SK-N-SH (cell line): ENCODE measurements around the gene DCDC1. TPM values are rescaled to one million over a fixed set of nuclear protein-coding genes. Genes with fewer than 3 reads are reported as not detected.

Experiments
- CTCF ChIA-PET: fragments of 300-600, 350-600 bp; formaldehyde crosslinking; extraction: SDS; loops from one replicate; lab custom pipeline; 2021; lab: Yijun Ruan, JAX
- POLR2A ChIA-PET: fragments of 350-600 bp; sonication (Branson Sonifier 250); formaldehyde crosslinking; extraction: SDS; loops from one replicate; lab custom pipeline; 2020; ENCODE audit warnings: antibody characterized with exemption, inconsistent platforms; lab: Yijun Ruan, JAX
- DNase-seq: peaks from one replicate; pipeline ENCODE4 v3.0.0; 2012
- H2AFZ ChIP-seq: fragments of 200-600 bp; sonication (generic); 2 replicates; pipeline ENCODE4 v1.8.1; 2016; ENCODE audit warnings: antibody characterized with exemption, mild to moderate bottlenecking, low read depth
- H3F3A ChIP-seq: fragments of 200-600 bp; sonication (generic); replicated peaks from 2 replicates; pipeline ENCODE3; 2016; ENCODE audit warnings: antibody characterized with exemption, mild to moderate bottlenecking; ENCODE audit not compliant: insufficient read depth
- H3K27ac ChIP-seq, 2 experiments: fragments of 200-500 bp in 1 of 2; fragments of 200-600 bp in 1 of 2; sonication (Bioruptor generic) in 1 of 2; sonication (generic), shearing (Covaris generic) in 1 of 2; 2 replicates each; pipeline versions ENCODE4 v1.5.1 to v1.6.1; 2014 to 2016; ENCODE audit warnings: low read depth in 2 of 2, inconsistent platforms in 1 of 2, low read length in 1 of 2, mild to moderate bottlenecking in 1 of 2, mixed read lengths in 1 of 2
- H3K27me3 ChIP-seq: fragments of 200-600 bp; sonication (generic), shearing (Covaris generic); 2 replicates; pipeline ENCODE4 v1.6.1; 2016; ENCODE audit warnings: mixed run types; ENCODE audit not compliant: insufficient read depth
- H3K36me3 ChIP-seq, 2 experiments: fragments of 200-500 bp in 1 of 2; fragments of 200-600 bp in 1 of 2; sonication (Bioruptor generic) in 1 of 2; sonication (generic) in 1 of 2; replicated peaks in 1 of 2; 2 replicates each; pipeline versions ENCODE3 to v1.5.1; 2014 to 2016; ENCODE audit warnings: low read length in 1 of 2, mild to moderate bottlenecking in 1 of 2; ENCODE audit not compliant: insufficient read depth in 2 of 2, control insufficient read depth in 1 of 2
- H3K4me1 ChIP-seq, 2 experiments: fragments of 200-500 bp in 1 of 2; fragments of 200-600 bp in 1 of 2; sonication (Bioruptor generic) in 1 of 2; sonication (generic), shearing (Covaris generic) in 1 of 2; 2 replicates each; pipeline versions ENCODE4 v1.5.1 to v1.6.1; 2014 to 2016; ENCODE audit warnings: low read depth in 1 of 2, low read length in 1 of 2, mixed run types in 1 of 2; ENCODE audit not compliant: insufficient read depth in 2 of 2, control insufficient read depth in 1 of 2
- H3K4me2 ChIP-seq: fragments of 200-600 bp; sonication (generic), shearing (Covaris generic); 2 replicates; pipeline ENCODE4 v1.6.1; 2017; ENCODE audit warnings: mixed run types
- H3K4me3 ChIP-seq, 2 experiments: fragments of 200-500 bp in 1 of 2; fragments of 200-600 bp in 1 of 2; sonication (Bioruptor generic) in 1 of 2; sonication (generic), shearing (Covaris generic) in 1 of 2; 2 replicates each; pipeline versions ENCODE4 v1.5.1 to v1.8.1; 2014 to 2016; ENCODE audit warnings: low read depth in 2 of 2, inconsistent platforms in 1 of 2, low read length in 1 of 2, mild to moderate bottlenecking in 1 of 2, mixed read lengths in 1 of 2, moderate library complexity in 1 of 2
- H3K79me2 ChIP-seq: fragments of 200-600 bp; sonication (generic); 2 replicates; pipeline ENCODE4 v1.8.1; 2017; ENCODE audit warnings: mild to moderate bottlenecking; ENCODE audit not compliant: insufficient read depth
- H3K9ac ChIP-seq: fragments of 200-600 bp; sonication (generic); 2 replicates; pipeline ENCODE4 v1.6.1; 2017; ENCODE audit warnings: mixed run types
- H3K9me2 ChIP-seq: fragments of 200-600 bp; sonication (generic); 2 replicates; pipeline ENCODE4 v1.6.1; 2017; ENCODE audit warnings: mixed run types
- H3K9me3 ChIP-seq: fragments of 200-600 bp; sonication (generic); 2 replicates; pipeline ENCODE4 v1.6.1; 2017; ENCODE audit warnings: mixed run types, mild to moderate bottlenecking, moderate library complexity
- H4K20me1 ChIP-seq: fragments of 200-600 bp; sonication (generic); 2 replicates; pipeline ENCODE4 v1.6.1; 2017; ENCODE audit warnings: mild to moderate bottlenecking, mixed run types; ENCODE audit not compliant: insufficient read depth
- CHD2 ChIP-seq: fragments of 150-350 bp; IDR thresholded peaks from 2 replicates; pipeline ENCODE4 v1.6.1; 2018; ENCODE audit warnings: low read length; ENCODE audit not compliant: partially characterized antibody
- ELF1 ChIP-seq: IDR thresholded peaks from 2 replicates; pipeline ENCODE4 v1.4.0; 2012
- POLR2AphosphoS5 ChIP-seq: IDR thresholded peaks from 2 replicates; pipeline ENCODE4 v1.6.1; 2012; ENCODE audit warnings: low read depth, low read length
- RFX5 ChIP-seq: IDR thresholded peaks from 2 replicates; pipeline ENCODE4 v1.6.1; 2012; ENCODE audit warnings: mild to moderate bottlenecking, improper control_type of control experiment, low read length
- TCF12 ChIP-seq: IDR thresholded peaks from 2 replicates; pipeline ENCODE4 v1.4.0; 2012
- TEAD4 ChIP-seq: IDR thresholded peaks from 2 replicates; pipeline ENCODE4 v1.4.0; 2012; ENCODE audit warnings: mild to moderate bottlenecking, borderline replicate concordance; ENCODE audit not compliant: insufficient read depth
- YY1 ChIP-seq: IDR thresholded peaks from 2 replicates; pipeline ENCODE4 v1.4.0; 2012; ENCODE audit warnings: low read depth, mild to moderate bottlenecking
- WGBS: methylation state at CpG from one replicate; pipeline ENCODE4 v1.1.6; 2017; ENCODE audit warnings: low lambda C conversion rate; 5-methylcytosine and 5-hydroxymethylcytosine counted together
- polyA plus RNA-seq, 3 experiments: library from polyadenylated mRNA; depleted of rRNA; stranded (reverse); fragments of >200 nt; gene quantifications; 2 replicates each; pipeline ENCODE4 v1.2.3, GENCODE V29; 2012
- TF ChIP-seq, protein P1 (sequence below): IDR thresholded peaks from 2 replicates; pipeline ENCODE4 v1.4.0; 2012; ENCODE audit warnings: low read depth, borderline replicate concordance
- TF ChIP-seq, protein P2 (sequence below): fragments of 150-350 bp; IDR thresholded peaks from 2 replicates; pipeline ENCODE4 v1.6.1; 2016; ENCODE audit warnings: mild to moderate bottlenecking, low read depth, low read length

Gene DCDC1
- polyA plus RNA-seq, 1 of the 3 experiments (the other 2 are of a cell fraction), result 0.12 TPM

GRCh38 chr11:30876228-30876627 lies 493.3 kb downstream of the DCDC1 start:
- 57% methylated on average over 2 of the region's 2 CpGs for WGBS
- H3K9me3 ChIP-seq, result no peaks in the 10 kb centered on the region
- TF ChIP-seq TCF12 (no peak), RFX5 (no peak), ELF1 (no peak)
- TF ChIP-seq, protein P1, sequence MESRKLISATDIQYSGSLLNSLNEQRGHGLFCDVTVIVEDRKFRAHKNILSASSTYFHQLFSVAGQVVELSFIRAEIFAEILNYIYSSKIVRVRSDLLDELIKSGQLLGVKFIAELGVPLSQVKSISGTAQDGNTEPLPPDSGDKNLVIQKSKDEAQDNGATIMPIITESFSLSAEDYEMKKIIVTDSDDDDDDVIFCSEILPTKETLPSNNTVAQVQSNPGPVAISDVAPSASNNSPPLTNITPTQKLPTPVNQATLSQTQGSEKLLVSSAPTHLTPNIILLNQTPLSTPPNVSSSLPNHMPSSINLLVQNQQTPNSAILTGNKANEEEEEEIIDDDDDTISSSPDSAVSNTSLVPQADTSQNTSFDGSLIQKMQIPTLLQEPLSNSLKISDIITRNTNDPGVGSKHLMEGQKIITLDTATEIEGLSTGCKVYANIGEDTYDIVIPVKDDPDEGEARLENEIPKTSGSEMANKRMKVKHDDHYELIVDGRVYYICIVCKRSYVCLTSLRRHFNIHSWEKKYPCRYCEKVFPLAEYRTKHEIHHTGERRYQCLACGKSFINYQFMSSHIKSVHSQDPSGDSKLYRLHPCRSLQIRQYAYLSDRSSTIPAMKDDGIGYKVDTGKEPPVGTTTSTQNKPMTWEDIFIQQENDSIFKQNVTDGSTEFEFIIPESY, result no peak
- TF ChIP-seq, protein P2, sequence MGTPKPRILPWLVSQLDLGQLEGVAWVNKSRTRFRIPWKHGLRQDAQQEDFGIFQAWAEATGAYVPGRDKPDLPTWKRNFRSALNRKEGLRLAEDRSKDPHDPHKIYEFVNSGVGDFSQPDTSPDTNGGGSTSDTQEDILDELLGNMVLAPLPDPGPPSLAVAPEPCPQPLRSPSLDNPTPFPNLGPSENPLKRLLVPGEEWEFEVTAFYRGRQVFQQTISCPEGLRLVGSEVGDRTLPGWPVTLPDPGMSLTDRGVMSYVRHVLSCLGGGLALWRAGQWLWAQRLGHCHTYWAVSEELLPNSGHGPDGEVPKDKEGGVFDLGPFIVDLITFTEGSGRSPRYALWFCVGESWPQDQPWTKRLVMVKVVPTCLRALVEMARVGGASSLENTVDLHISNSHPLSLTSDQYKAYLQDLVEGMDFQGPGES, result no peak
- no peak overlapping the region for H3K4me2 ChIP-seq
- no peaks in the 10 kb centered on the region for H3K27me3 ChIP-seq
- H3K9ac ChIP-seq, result no peak overlapping the region
- CTCF ChIA-PET, result interaction anchor here (1.4 kb wide), 1 partner anchor 38 kb away, joined by 5 read pairs; no protein-coding TSS in a partner anchor
- POLR2A ChIA-PET, result no interaction called here
- no peaks in the 10 kb centered on the region for H3K9me2 ChIP-seq
- H3K36me3 ChIP-seq, result no peaks in the 10 kb centered on the region
- DNase-seq, result no peak
- H3K79me2 ChIP-seq, result no peaks in the 10 kb centered on the region
- H2AFZ ChIP-seq, result no peak overlapping the region
- no peak overlapping the region for H3K4me3 ChIP-seq
- H3K27ac ChIP-seq, result no peak overlapping the region
- no peaks in the 10 kb centered on the region for H4K20me1 ChIP-seq
- no peaks in the 10 kb centered on the region for H3F3A ChIP-seq
- H3K4me1 ChIP-seq, result peaks cover 0 to 22% of the 10 kb centered on the region in 2 experiments; a peak in 3 of 4 replicates

- H3K4me3 ChIP-seq, result no peak overlapping the region
- H3K27ac ChIP-seq, result no peak overlapping the region
- no peak for TF ChIP-seq CHD2
- no peak for TF ChIP-seq POLR2AphosphoS5
- TF ChIP-seq, protein P1, result no peak
- TF ChIP-seq YY1, result no peak
- TF ChIP-seq TEAD4, result no peak
- H3K9ac ChIP-seq, result no peak overlapping the region
- H3K36me3 ChIP-seq, result no peaks in the 10 kb centered on the region
- H3K4me1 ChIP-seq, result peaks cover 0 to 22% of the 10 kb centered on the region in 2 experiments; a peak in 3 of 4 replicates
- H3F3A ChIP-seq, result no peaks in the 10 kb centered on the region
- ChIA-PET POLR2A (no interaction called here), CTCF (interaction anchor here (1.4 kb wide), 1 partner anchor 39 kb away, joined by 5 read pairs; no protein-coding TSS in a partner anchor)
- H3K9me3 ChIP-seq, result no peaks in the 10 kb centered on the region
- no peak overlapping the region for H3K4me2 ChIP-seq
- H4K20me1 ChIP-seq, result no peaks in the 10 kb centered on the region
- H2AFZ ChIP-seq, result no peak overlapping the region
- DNase-seq, result no peak
- H3K27me3 ChIP-seq, result no peaks in the 10 kb centered on the region
- no peaks in the 10 kb centered on the region for H3K9me2 ChIP-seq
- H3K79me2 ChIP-seq, result no peaks in the 10 kb centered on the region
- 74% methylated on average over 2 of the region's 2 CpGs for WGBS
Observed at GRCh38 chr11:30875806-30876205, 493.7 kb downstream of the DCDC1 start.
